Measurements from ENCODE around the gene KLRC4.

DNA sequence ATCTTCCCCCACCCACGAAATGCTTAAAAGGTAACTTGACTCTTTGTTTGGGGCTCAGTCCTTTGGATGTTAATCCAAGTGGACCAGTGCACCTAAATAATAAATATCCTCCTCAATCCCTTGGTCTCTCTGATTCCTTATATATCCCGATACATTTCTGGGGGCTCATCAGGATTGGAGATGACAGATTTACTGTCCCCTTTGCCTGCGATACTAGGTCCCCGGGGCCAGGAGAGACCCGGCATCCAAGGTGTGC is 46.0 kb downstream of the KLRC4 start:
- TF ChIP-seq RFX5 (IDR thresholded peaks at IDR 0.05; ENCODE audit: low read depth, low read length) (no peak), CTCF (conservative IDR thresholded peaks at IDR 0.05; ENCODE audit: low read depth, low read length) (no peak), POLR2A (IDR thresholded peaks at IDR 0.05; ENCODE audit: low read depth, low read length) (no peak), BHLHE40 (IDR thresholded peaks at IDR 0.05; ENCODE audit: low read depth, low read length) (no peak)
- TF ChIP-seq, protein P1, sequence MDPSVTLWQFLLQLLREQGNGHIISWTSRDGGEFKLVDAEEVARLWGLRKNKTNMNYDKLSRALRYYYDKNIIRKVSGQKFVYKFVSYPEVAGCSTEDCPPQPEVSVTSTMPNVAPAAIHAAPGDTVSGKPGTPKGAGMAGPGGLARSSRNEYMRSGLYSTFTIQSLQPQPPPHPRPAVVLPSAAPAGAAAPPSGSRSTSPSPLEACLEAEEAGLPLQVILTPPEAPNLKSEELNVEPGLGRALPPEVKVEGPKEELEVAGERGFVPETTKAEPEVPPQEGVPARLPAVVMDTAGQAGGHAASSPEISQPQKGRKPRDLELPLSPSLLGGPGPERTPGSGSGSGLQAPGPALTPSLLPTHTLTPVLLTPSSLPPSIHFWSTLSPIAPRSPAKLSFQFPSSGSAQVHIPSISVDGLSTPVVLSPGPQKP (IDR thresholded peaks at IDR 0.05; ENCODE audit: borderline replicate concordance, low read depth, low read length): no peak

All from IMR-90 (cell line).